Endothelial cell of umbilical vein (primary cell): ENCODE results near the gene AGFG1. TPM values are rescaled to one million over a fixed set of nuclear protein-coding genes. Genes with fewer than 3 reads are reported as not detected.

Experiments
- BruUV-seq: library from RNA; stranded (reverse); fragments of 400-500 nt; replicated peaks from 2 replicates; lab custom pipeline; 2021; lab: Mats Ljungman, UMichigan
- CTCF ChIA-PET: fragments of 300-600, 350-600 bp; sonication (Branson Sonifier 250); formaldehyde crosslinking; loops from one replicate; lab custom pipeline; 2021; ENCODE audit warnings: antibody characterized with exemption, inconsistent platforms; lab: Charles Lee
- POLR2A ChIA-PET: fragments of 300-600, 350-600 bp; sonication (Branson Sonifier 250); formaldehyde crosslinking; loops from one replicate; lab custom pipeline; 2021; ENCODE audit warnings: antibody characterized with exemption, inconsistent platforms; lab: Charles Lee
- DNase-seq: peaks from one replicate; pipeline ENCODE4 v3.0.0-alpha.2; 2011; ENCODE audit warnings: low read depth, low spot score
- FAIRE-seq: peaks from 2 replicates; lab custom pipeline; 2011; peaks lifted over from hg19 to GRCh38; lab: Jason Lieb, UNC
- H2AFZ ChIP-seq: 2 replicates; pipeline ENCODE4 v1.6.0; 2012; ENCODE audit warnings: low read depth, low read length, control low read depth, inconsistent platforms
- H3K27ac ChIP-seq: 2 replicates; pipeline ENCODE4 v1.5.1; 2011; ENCODE audit warnings: low read depth, mild to moderate bottlenecking, control low read depth, low read length, moderate library complexity; ENCODE audit not compliant: insufficient read depth
- H3K27me3 ChIP-seq, 2 experiments: 2 replicates each; pipeline versions ENCODE4 v1.6.0 to v1.6.1; 2011; ENCODE audit warnings: low read length in 2 of 2, mixed read lengths in 1 of 2; ENCODE audit not compliant: control insufficient read depth in 2 of 2, insufficient read depth in 2 of 2
- H3K36me3 ChIP-seq, 2 experiments: 2 replicates in 1 of 2; 3 replicates in 1 of 2; pipeline ENCODE4 v1.5.1; 2011; ENCODE audit warnings: low read length in 2 of 2, mild to moderate bottlenecking in 1 of 2, moderate library complexity in 1 of 2; ENCODE audit not compliant: control insufficient read depth in 2 of 2, insufficient read depth in 2 of 2; ENCODE audit errors: extremely low read depth in 1 of 2
- H3K4me1 ChIP-seq: 3 replicates; pipeline ENCODE4 v1.5.1; 2011; ENCODE audit warnings: mild to moderate bottlenecking, low read length; ENCODE audit not compliant: control insufficient read depth, insufficient read depth; ENCODE audit errors: extremely low read depth
- H3K4me2 ChIP-seq: 2 replicates; pipeline ENCODE4 v1.6.1; 2011; ENCODE audit warnings: low read length, control low read depth, mixed read lengths; ENCODE audit not compliant: insufficient read depth
- H3K4me3 ChIP-seq, 3 experiments: fragments of 200-600 bp in 1 of 3; sonication (generic), shearing (Covaris generic) in 1 of 3; replicated peaks in 1 of 3; 2 replicates each; pipeline ENCODE4 v1.5.1; 2011 to 2016; ENCODE audit warnings: control low read depth in 3 of 3, low read length in 3 of 3, mild to moderate bottlenecking in 2 of 3, inconsistent platforms in 1 of 3, low read depth in 1 of 3, moderate library complexity in 1 of 3; ENCODE audit not compliant: insufficient read depth in 1 of 3
- H3K79me2 ChIP-seq: 2 replicates; pipeline ENCODE4 v1.6.0; 2012; ENCODE audit warnings: low read length, inconsistent platforms; ENCODE audit not compliant: control insufficient read depth, insufficient read depth
- H3K9ac ChIP-seq: replicated peaks from 2 replicates; pipeline ENCODE3; 2011; ENCODE audit warnings: low read length, control low read depth; ENCODE audit not compliant: insufficient read depth; ENCODE audit errors: extremely low read depth
- H3K9me1 ChIP-seq: replicated peaks from 3 replicates; pipeline ENCODE4 v1.6.0; 2011; ENCODE audit warnings: mild to moderate bottlenecking, low read length; ENCODE audit not compliant: control insufficient read depth, insufficient read depth; ENCODE audit errors: extremely low read depth
- H3K9me3 ChIP-seq: replicated peaks from 2 replicates; pipeline ENCODE4 v1.5.1; 2012; ENCODE audit warnings: low read length, inconsistent platforms; ENCODE audit not compliant: control insufficient read depth, insufficient read depth
- H4K20me1 ChIP-seq: replicated peaks from 2 replicates; pipeline ENCODE3; 2011; ENCODE audit warnings: mild to moderate bottlenecking, low read length; ENCODE audit not compliant: control insufficient read depth, insufficient read depth; ENCODE audit errors: extremely low read depth
- CTCF ChIP-seq, 2 donors: IDR thresholded peaks; 1 replicate in 1 of 2; 2 replicates in 1 of 2; pipeline ENCODE4 v1.5.1; 2011; ENCODE audit warnings: low read length in 2 of 2, mild to moderate bottlenecking in 2 of 2, moderate library complexity in 2 of 2, control low read depth in 1 of 2, inconsistent platforms in 1 of 2, low read depth in 1 of 2; ENCODE audit not compliant: insufficient read depth in 1 of 2; ENCODE audit errors: extremely low read depth in 1 of 2
- EZH2 ChIP-seq: IDR thresholded peaks from 2 replicates; pipeline ENCODE4 v1.6.1; 2012; ENCODE audit warnings: borderline replicate concordance, low read depth, mild to moderate bottlenecking, moderate library complexity, low read length, inconsistent platforms; ENCODE audit not compliant: severe bottlenecking
- FOS ChIP-seq: IDR thresholded peaks from 2 replicates; pipeline ENCODE4 v1.6.1; 2011; ENCODE audit warnings: mild to moderate bottlenecking, low read length, moderate library complexity, borderline replicate concordance; ENCODE audit not compliant: insufficient read depth
- GATA2 ChIP-seq: IDR thresholded peaks from 2 replicates; pipeline ENCODE4 v1.7.0; 2011; ENCODE audit warnings: low read depth, mild to moderate bottlenecking, moderate library complexity, mixed read lengths, low read length; ENCODE audit not compliant: insufficient read length, insufficient read depth
- JUN ChIP-seq: IDR thresholded peaks from 2 replicates; pipeline ENCODE4 v1.6.1; 2011; ENCODE audit warnings: borderline replicate concordance, low read depth; ENCODE audit not compliant: insufficient read length, insufficient read depth
- MAX ChIP-seq: IDR thresholded peaks from 2 replicates; pipeline ENCODE4 v1.6.1; 2011; ENCODE audit not compliant: insufficient read depth, insufficient read length
- MYC ChIP-seq: IDR thresholded peaks from one replicate; pipeline ENCODE4 v1.6.1; 2011; ENCODE audit warnings: mild to moderate bottlenecking, low read depth, low read length
- POLR2A ChIP-seq: IDR thresholded peaks from 2 replicates; pipeline ENCODE4 v1.6.1; 2012; ENCODE audit warnings: low read depth, mild to moderate bottlenecking, control low read depth, low read length
- POLR2AphosphoS5 ChIP-seq: IDR thresholded peaks from 2 replicates; pipeline ENCODE4 v1.6.1; 2012; ENCODE audit warnings: low read depth, mild to moderate bottlenecking, control low read depth, low read length, moderate library complexity; ENCODE audit not compliant: insufficient read depth
- dilution Hi-C: fragments of 300-500 bp; cut with MboI; formaldehyde crosslinking; loops from one replicate; pipeline ENCODE4 v1.15.0; 2019; ENCODE audit warnings: low sequenced_read_pairs; ENCODE audit not compliant: extremely low pct_ligation_motif_present
- intact Hi-C: fragments of 100-400 bp; cut with micrococcal nuclease; formaldehyde crosslinking; loops from one replicate; pipeline ENCODE4 v1.10.0; 2022
- polyA plus RNA-seq, 4 experiments: library from polyadenylated mRNA; depleted of rRNA in 3 of 4; stranded (reverse) in 3 of 4; unstranded in 1 of 4; fragments of >200 nt; gene quantifications; 2 replicates each; pipeline versions ENCODE4 v1.2.1 to v1.2.3, GENCODE V29; 2011 to 2012; ENCODE audit warnings: missing spikeins in 1 of 4
- total RNA-seq: library from RNA; stranded (reverse); gene quantifications from 2 replicates; pipeline ENCODE4 v1.2.3, GENCODE V29; 2021

AGFG1 gene
- total and polyA plus RNA-seq, 2 donors (not counting 3 experiments of a cell fraction or from before 2014, with no cell fraction given): 87.9 to 106 TPM

GRCh38 chr2:227529871-227530270 lies 57.9 kb downstream of the AGFG1 start:
- BruUV-seq: no TSS peak
- ChIA-PET POLR2A (no interaction called here), CTCF (no interaction called here)
- Histone ChIP-seq H3K4me2 (no peak overlapping the region), H2AFZ (no peak overlapping the region), H3K9ac (no peak overlapping the region), H4K20me1 (no peaks in the 10 kb centered on the region), H3K79me2 (peaks cover 8% of the 10 kb centered on the region), H3K9me3 (no peaks in the 10 kb centered on the region), H3K4me3 (no peak overlapping the region), H3K36me3 (peaks cover 5 to 9% of the 10 kb centered on the region in 2 experiments), H3K27me3 (no peaks in the 10 kb centered on the region), H3K9me1 (no peaks in the 10 kb centered on the region), H3K4me1 (no peaks in the 10 kb centered on the region), H3K27ac (no peak overlapping the region)
- FAIRE-seq: no peak
- DNase-seq: no peak
- dilution Hi-C loops: no loop called here
- no peak for TF ChIP-seq MAX
- TF ChIP-seq POLR2A: no peak
- no peak for TF ChIP-seq MYC
- TF ChIP-seq POLR2AphosphoS5: no peak
- TF ChIP-seq EZH2: no peak
- no peak for TF ChIP-seq JUN
- no peak for TF ChIP-seq FOS
- TF ChIP-seq GATA2: no peak
- TF ChIP-seq CTCF (IDR thresholded peaks at IDR 0.05; ENCODE audit: extremely low read depth in 1 of 2, insufficient read depth in 1 of 2, low read depth in 1 of 2, low read length in 2 of 2): no peak
- intact Hi-C loops: no loop called here
